GM21528 (cell line): ENCODE results near the gene PSAT1.

Source experiments
- ATAC-seq: cut with Tn5 transposase; IDR thresholded peaks from one replicate; pipeline ENCODE4 v1.9.1; 2021; ENCODE audit warnings: mild to moderate bottlenecking, moderate library complexity; ENCODE audit not compliant: unreplicated experiment, low FRiP score

The PSAT1 gene

GRCh38 chr9:78292026-78292425 is 4.9 kb upstream of the PSAT1 start:
- no peak for ATAC-seq

- no peak for ATAC-seq
Measured at GRCh38 chr9:78292716-78293497, 4.0 kb upstream of the PSAT1 start.

GRCh38 chr9:78294290-78295176 is 2.4 kb upstream of the PSAT1 start:
- ATAC-seq: no peak

- ATAC-seq: no peak
Measured at GRCh38 chr9:78295177-78295575, 1.7 kb upstream of the PSAT1 start.

- no peak for ATAC-seq
Measured at GRCh38 chr9:78295731-78296130, 1.2 kb upstream of the PSAT1 start.

- no peak for ATAC-seq
Measured at GRCh38 chr9:78296201-78296892, 578 bp upstream of the PSAT1 start.

GRCh38 chr9:78297672-78297961 is 692 bp downstream of the PSAT1 start:
- no peak for ATAC-seq

- no peak for ATAC-seq
Measured at GRCh38 chr9:78298046-78298765, 1.3 kb downstream of the PSAT1 start.

GRCh38 chr9:78300209-78300608 is 3.3 kb downstream of the PSAT1 start:
- ATAC-seq: no peak

- no peak for ATAC-seq
Measured at GRCh38 chr9:78301466-78301865, 4.5 kb downstream of the PSAT1 start.

GRCh38 chr9:78303377-78304062 is 6.6 kb downstream of the PSAT1 start:
- no peak for ATAC-seq

GRCh38 chr9:78304357-78304756 is 7.4 kb downstream of the PSAT1 start:
- ATAC-seq: no peak

- ATAC-seq: no peak
Measured at GRCh38 chr9:78306222-78307076, 9.5 kb downstream of the PSAT1 start.

GRCh38 chr9:78307360-78307759 is 10.4 kb downstream of the PSAT1 start:
- no peak for ATAC-seq

- no peak for ATAC-seq
Measured at GRCh38 chr9:78309066-78309465, 12.1 kb downstream of the PSAT1 start.

GRCh38 chr9:78311075-78311474 is 14.2 kb downstream of the PSAT1 start:
- ATAC-seq: no peak

GRCh38 chr9:78311886-78312524 is 15.1 kb downstream of the PSAT1 start:
- no peak for ATAC-seq

GRCh38 chr9:78314550-78314949 is 17.6 kb downstream of the PSAT1 start:
- ATAC-seq: no peak
